PC-3 (cell line): ENCODE data around the gene GMDS.

Experiments used
- EZH2 ChIP-seq: fragments of 300-600 bp; sonication (generic); IDR thresholded peaks from one replicate; pipeline ENCODE4 v1.6.1; 2017; ENCODE audit warnings: antibody characterized with exemption, mild to moderate bottlenecking, low read length; ENCODE audit not compliant: unreplicated experiment
- EZH2phosphoT487 ChIP-seq: fragments of 300-600 bp; sonication (generic); IDR thresholded peaks from 2 replicates; pipeline ENCODE4 v1.6.1; 2018; ENCODE audit warnings: mild to moderate bottlenecking, antibody characterized with exemption, low read length, borderline replicate concordance
- TF ChIP-seq, protein P1 (sequence below): fragments of 300-600 bp; sonication (generic); conservative IDR thresholded peaks from 2 replicates; pipeline ENCODE4 v1.5.1; 2017; ENCODE audit warnings: antibody characterized with exemption, low read depth, mild to moderate bottlenecking, low read length

GRCh38 chr6:1730882-1731281 is 514.5 kb downstream of the GMDS start:
- TF ChIP-seq, protein P1, sequence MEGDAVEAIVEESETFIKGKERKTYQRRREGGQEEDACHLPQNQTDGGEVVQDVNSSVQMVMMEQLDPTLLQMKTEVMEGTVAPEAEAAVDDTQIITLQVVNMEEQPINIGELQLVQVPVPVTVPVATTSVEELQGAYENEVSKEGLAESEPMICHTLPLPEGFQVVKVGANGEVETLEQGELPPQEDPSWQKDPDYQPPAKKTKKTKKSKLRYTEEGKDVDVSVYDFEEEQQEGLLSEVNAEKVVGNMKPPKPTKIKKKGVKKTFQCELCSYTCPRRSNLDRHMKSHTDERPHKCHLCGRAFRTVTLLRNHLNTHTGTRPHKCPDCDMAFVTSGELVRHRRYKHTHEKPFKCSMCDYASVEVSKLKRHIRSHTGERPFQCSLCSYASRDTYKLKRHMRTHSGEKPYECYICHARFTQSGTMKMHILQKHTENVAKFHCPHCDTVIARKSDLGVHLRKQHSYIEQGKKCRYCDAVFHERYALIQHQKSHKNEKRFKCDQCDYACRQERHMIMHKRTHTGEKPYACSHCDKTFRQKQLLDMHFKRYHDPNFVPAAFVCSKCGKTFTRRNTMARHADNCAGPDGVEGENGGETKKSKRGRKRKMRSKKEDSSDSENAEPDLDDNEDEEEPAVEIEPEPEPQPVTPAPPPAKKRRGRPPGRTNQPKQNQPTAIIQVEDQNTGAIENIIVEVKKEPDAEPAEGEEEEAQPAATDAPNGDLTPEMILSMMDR, result no peak
- TF ChIP-seq EZH2phosphoT487, result no peak
- no peak for TF ChIP-seq EZH2
